GM12878 (cell line): ENCODE results near the gene PPWD1. TPM values are rescaled to one million over a fixed set of nuclear protein-coding genes. Genes with fewer than 3 reads are reported as not detected.

Experiments
- ATAC-seq: fragments of 200-7000 bp; cut with Tn5 transposase; 3 replicates; pipeline ENCODE4 v1.9.1; 2020; ENCODE audit warnings: mild to moderate bottlenecking, moderate library complexity
- BruUV-seq: library from RNA; stranded (reverse); fragments of 400-500 nt; replicated peaks from 2 replicates; lab custom pipeline; 2021; lab: Mats Ljungman, UMichigan
- CTCF ChIA-PET: fragments of 300-600 bp; sonication (Branson Sonifier 250); formaldehyde crosslinking; extraction: SDS; loops from one replicate; lab custom pipeline; 2021; ENCODE audit warnings: inconsistent platforms; lab: Yijun Ruan, JAX
- POLR2A ChIA-PET: fragments of 350-600 bp; formaldehyde crosslinking; extraction: SDS; loops from one replicate; lab custom pipeline; 2021; ENCODE audit warnings: inconsistent platforms; lab: Charles Lee
- RAD21 ChIA-PET: fragments of 300-600 bp; sonication (Branson Sonifier 250); formaldehyde crosslinking; loops from one replicate; lab custom pipeline; 2023; ENCODE audit warnings: antibody characterized with exemption; ENCODE audit not compliant: unreplicated experiment; lab: Charles Lee
- SMC1A ChIA-PET: fragments of 300-600 bp; sonication (Branson Sonifier 250); formaldehyde crosslinking; loops from one replicate; lab custom pipeline; 2023; ENCODE audit not compliant: unreplicated experiment, uncharacterized antibody; lab: Charles Lee
- DNase-seq: peaks from one replicate; pipeline ENCODE4 v3.0.0-alpha.2; 2011; ENCODE audit warnings: low read depth, low spot score
- FAIRE-seq: peaks from 3 replicates; lab custom pipeline; 2011; peaks lifted over from hg19 to GRCh38; lab: Jason Lieb, UNC
- H2AFZ ChIP-seq: 2 replicates; pipeline ENCODE4 v1.6.0; 2011; ENCODE audit warnings: low read depth, low read length, control low read depth; ENCODE audit not compliant: control insufficient read depth
- H3K27ac ChIP-seq: 2 replicates; pipeline ENCODE4 v1.5.1; 2011; ENCODE audit warnings: control low read depth; ENCODE audit not compliant: control insufficient read depth, insufficient read depth
- H3K27me3 ChIP-seq, 2 experiments: replicated peaks in 1 of 2; 2 replicates each; pipeline versions ENCODE4 v1.6.0 to v1.6.1; 2011; ENCODE audit warnings: low read length in 1 of 2; ENCODE audit not compliant: control insufficient read depth in 2 of 2, insufficient read depth in 2 of 2
- H3K36me3 ChIP-seq, 2 experiments: 2 replicates each; pipeline ENCODE4 v1.5.1; 2011; ENCODE audit warnings: low read length in 1 of 2; ENCODE audit not compliant: control insufficient read depth in 2 of 2, insufficient read depth in 2 of 2
- H3K4me1 ChIP-seq: 2 replicates; pipeline ENCODE4 v1.6.1; 2011; ENCODE audit warnings: mild to moderate bottlenecking, low read length, moderate library complexity, mixed read lengths; ENCODE audit not compliant: control insufficient read depth, insufficient read depth
- H3K4me2 ChIP-seq: 2 replicates; pipeline ENCODE4 v1.6.0; 2011; ENCODE audit warnings: control low read depth; ENCODE audit not compliant: control insufficient read depth, insufficient read depth
- H3K4me3 ChIP-seq: fragments of 200-600 bp; sonication (generic); 2 replicates; pipeline ENCODE4 v1.5.1; 2016
- H3K79me2 ChIP-seq: 2 replicates; pipeline ENCODE4 v1.6.0; 2011; ENCODE audit warnings: low read length; ENCODE audit not compliant: control insufficient read depth, insufficient read depth
- H3K9ac ChIP-seq: 2 replicates; pipeline ENCODE4 v1.8.0; 2011; ENCODE audit warnings: low read length, control low read depth, mixed read lengths; ENCODE audit not compliant: control insufficient read depth, insufficient read depth
- H3K9me3 ChIP-seq: replicated peaks from 3 replicates; pipeline ENCODE4 v1.5.1; 2011; ENCODE audit warnings: mild to moderate bottlenecking, low read length; ENCODE audit not compliant: control insufficient read depth, insufficient read depth
- H4K20me1 ChIP-seq: 2 replicates; pipeline ENCODE4 v1.6.0; 2011; ENCODE audit not compliant: control insufficient read depth, insufficient read depth
- ASH2L ChIP-seq: fragments of 300-600, 200-600 bp; sonication (generic); IDR thresholded peaks from 2 replicates; pipeline ENCODE4 v1.6.1; 2017; ENCODE audit warnings: low read depth, mild to moderate bottlenecking, borderline replicate concordance
- BCL11A ChIP-seq: IDR thresholded peaks from 2 replicates; pipeline ENCODE4 v1.6.1; 2011; ENCODE audit warnings: low read depth, low read length
- BMI1 ChIP-seq: fragments of 450-650 bp; IDR thresholded peaks from 2 replicates; pipeline ENCODE4 v1.6.1; 2016; ENCODE audit warnings: mild to moderate bottlenecking, moderate library complexity, borderline replicate concordance
- CHD1 ChIP-seq: IDR thresholded peaks from 2 replicates; pipeline ENCODE4 v1.6.1; 2012; ENCODE audit warnings: low read depth, low read length, improper control_type of control experiment
- CHD4 ChIP-seq: fragments of 200-600 bp; sonication (generic); IDR thresholded peaks from 2 replicates; pipeline ENCODE4 v1.6.1; 2016; ENCODE audit warnings: mild to moderate bottlenecking
- HDAC6 ChIP-seq: fragments of 200-600 bp; sonication (generic); IDR thresholded peaks from one replicate; pipeline ENCODE4 v1.8.0; 2017; ENCODE audit warnings: antibody characterized with exemption; ENCODE audit not compliant: unreplicated experiment
- IKZF2 ChIP-seq, 2 experiments: fragments of 450-650 bp; IDR thresholded peaks; 2 replicates each; pipeline ENCODE4 v1.6.1; 2017; ENCODE audit warnings: mild to moderate bottlenecking in 2 of 2, moderate library complexity in 2 of 2
- IRF5 ChIP-seq: fragments of 450-650 bp; IDR thresholded peaks from 2 replicates; pipeline ENCODE4 v1.6.1; 2017; ENCODE audit warnings: borderline replicate concordance
- NFIC ChIP-seq: IDR thresholded peaks from 2 replicates; pipeline ENCODE4 v1.6.1; 2012; ENCODE audit warnings: low read depth, mild to moderate bottlenecking, inconsistent platforms, low read length, moderate library complexity
- NR2C1 ChIP-seq: fragments of 450-650 bp; IDR thresholded peaks from 2 replicates; pipeline ENCODE4 v1.6.1; 2017; ENCODE audit warnings: antibody characterized with exemption, mild to moderate bottlenecking, moderate library complexity
- POLR2AphosphoS2 ChIP-seq: IDR thresholded peaks from 2 replicates; pipeline ENCODE4 v1.6.1; 2011; ENCODE audit warnings: low read depth, mild to moderate bottlenecking, low read length, improper control_type of control experiment, moderate library complexity
- POU2F2 ChIP-seq: IDR thresholded peaks from 3 replicates; pipeline ENCODE4 v1.6.1; 2011; ENCODE audit warnings: low read depth, mild to moderate bottlenecking, low read length, borderline replicate concordance
- RFX5 ChIP-seq: IDR thresholded peaks from 2 replicates; pipeline ENCODE4 v1.6.1; 2011; ENCODE audit warnings: low read depth, low read length, improper control_type of control experiment
- SMARCA5 ChIP-seq: fragments of 450-650 bp; IDR thresholded peaks from 2 replicates; pipeline ENCODE4 v1.6.1; 2017; ENCODE audit warnings: mild to moderate bottlenecking
- SPI1 ChIP-seq: IDR thresholded peaks from 2 replicates; pipeline ENCODE4 v1.6.1; 2011; ENCODE audit warnings: low read depth, mild to moderate bottlenecking, low read length, moderate library complexity, borderline replicate concordance; ENCODE audit not compliant: insufficient read depth
- TCF7 ChIP-seq: IDR thresholded peaks from 2 replicates; pipeline ENCODE4 v1.6.1; 2014; ENCODE audit warnings: antibody characterized with exemption, borderline replicate concordance
- USF1 ChIP-seq: IDR thresholded peaks from 2 replicates; pipeline ENCODE4 v1.6.1; 2011; ENCODE audit warnings: borderline replicate concordance, low read depth, mild to moderate bottlenecking, moderate library complexity, mixed read lengths, low read length; ENCODE audit not compliant: insufficient read depth; ENCODE audit errors: extremely low read length
- ZBTB11 ChIP-seq: fragments of 450-650 bp; formaldehyde crosslinking; IDR thresholded peaks from 2 replicates; pipeline ENCODE4 v1.5.0; 2022; ENCODE audit warnings: mild to moderate bottlenecking, missing genetic modification characterization
- ZZZ3 ChIP-seq: IDR thresholded peaks from 2 replicates; pipeline ENCODE4 v1.6.1; 2011; ENCODE audit warnings: low read depth; ENCODE audit not compliant: control insufficient read depth, insufficient read length
- WGBS: methylation state at CpG from one replicate; pipeline ENCODE4 v1.1.6; 2016; ENCODE audit warnings: low lambda C conversion rate; ENCODE audit not compliant: insufficient replicate concordance, insufficient coverage; ENCODE audit errors: missing lambda C conversion rate; 5-methylcytosine and 5-hydroxymethylcytosine counted together
- in situ Hi-C: fragments of 300-500 bp; cut with MboI; formaldehyde crosslinking; loops from 9 replicates; pipeline ENCODE4 v1.14.3; 2018; ENCODE audit warnings: mixed read lengths
- intact Hi-C: fragments of 100-400 bp; cut with micrococcal nuclease; formaldehyde crosslinking; loops from one replicate; pipeline ENCODE4 v1.14.2; 2022; ENCODE audit not compliant: unreplicated experiment
- polyA plus RNA-seq, 11 experiments: library from polyadenylated mRNA; depleted of rRNA in 4 of 11; unstranded in 6 of 11; stranded (reverse) in 5 of 11; fragments of >200 nt; fragmentation: Nextera tagmentation in 4 of 11; fragmentation: Illumina TruSeq in 1 of 11; extraction: Ambion mirVana in 4 of 11; extraction: Trizol in 1 of 11; gene quantifications; 1 replicate in 1 of 11; 2 replicates in 10 of 11; pipeline versions ENCODE4 v1.2.1 to v1.2.3, GENCODE V29; 2011 to 2016; ENCODE audit warnings: inconsistent platforms in 2 of 11, missing spikeins in 2 of 11, low read depth in 1 of 11
- total RNA-seq, 4 experiments: library from RNA; depleted of rRNA in 3 of 4; stranded (reverse); fragments of >200 nt in 3 of 4; fragmentation: Illumina TruSeq in 1 of 4; extraction: Trizol in 1 of 4; gene quantifications; 2 replicates each; pipeline versions ENCODE4 v1.2.1 to v1.2.3, GENCODE V29; 2013 to 2021

PPWD1 gene
- total and polyA plus RNA-seq, 10 of the 15 experiments (the other 5 are each of a cell fraction or from before 2014, with no cell fraction given): 18.0 to 53.9 (median 43.2) TPM

- TF ChIP-seq IRF5: no peak
- no peak for TF ChIP-seq SMARCA5
- TF ChIP-seq SPI1: no peak
Observed at GRCh38 chr5:65544473-65544872, 18.6 kb upstream of the PPWD1 start (continued).

GRCh38 chr5:65546141-65546540, 17.0 kb upstream of the PPWD1 start:
- CTCF ChIA-PET: interaction anchor here (1.2 kb wide), 1 partner anchor 27 kb away, joined by 3 read pairs; no protein-coding TSS in a partner anchor
- 98% methylated on average over 5 of the region's 5 CpGs for WGBS

More at GRCh38 chr5:65546141-65546540, 17.0 kb upstream of the PPWD1 start:
- in situ Hi-C loops (no loop called here), intact Hi-C loops (no loop called here)
- Histone ChIP-seq H3K4me2 (no peak overlapping the region), H3K27me3 (no peaks in the 10 kb centered on the region), H3K36me3 (peaks cover 0 to 12% of the 10 kb centered on the region in 2 experiments; a peak in 1 of 4 replicates), H3K9me3 (no peaks in the 10 kb centered on the region), H4K20me1 (no peaks in the 10 kb centered on the region), H2AFZ (no peak overlapping the region), H3K4me3 (no peak overlapping the region), H3K9ac (no peak overlapping the region), H3K79me2 (no peaks in the 10 kb centered on the region), H3K27ac (no peak overlapping the region), H3K4me1 (no peaks in the 10 kb centered on the region)
- ATAC-seq (no peak), FAIRE-seq (no peak), DNase-seq (no peak)
- ChIA-PET SMC1A (interaction anchor here (0.6 kb wide), 1 partner anchor 348 kb away, joined by 3 read pairs; no protein-coding TSS in a partner anchor), POLR2A (no interaction called here), RAD21 (no interaction called here)
- no TSS peak for BruUV-seq
- no peak for TF ChIP-seq TCF7
- no peak for TF ChIP-seq ZBTB11 (CRISPR knock-in tag)
- no peak for TF ChIP-seq POLR2AphosphoS2
- no peak for TF ChIP-seq POU2F2
- TF ChIP-seq BCL11A: no peak
- no peak for TF ChIP-seq USF1
- no peak for TF ChIP-seq NFIC
- TF ChIP-seq ZZZ3: no peak
- no peak for TF ChIP-seq BMI1
- no peak for TF ChIP-seq CHD1
- TF ChIP-seq HDAC6: no peak
- TF ChIP-seq IKZF2 (IDR thresholded peaks at IDR 0.05): no peak
- TF ChIP-seq CHD4: no peak
- no peak for TF ChIP-seq RFX5
- TF ChIP-seq ASH2L: no peak
- TF ChIP-seq NR2C1: no peak
